Right lobe of liver (tissue), 4 donors: Measurements from ENCODE around the gene SMOC1.

Source experiments
- POLR2A ChIP-seq: fragments of 450-650 bp; IDR thresholded peaks from one replicate; pipeline ENCODE4 v1.6.1; 2017; ENCODE audit warnings: antibody characterized with exemption, mild to moderate bottlenecking
- TF ChIP-seq, protein P1 (sequence below), 4 donors: fragments of 200-600 bp in 3 of 4; fragments of 450-650 bp in 1 of 4; IDR thresholded peaks; one replicate each; pipeline versions ENCODE4 v1.5.1 to v1.8.0; 2016 to 2022; ENCODE audit warnings: antibody characterized with exemption in 4 of 4, mild to moderate bottlenecking in 2 of 4
- donor health status: DM: no; HTN: no; CAD: no.
- donor health status: DM: no; HTN: no; CAD: no.
- donor health status: DM: no; HTN: yes; CAD: no.

DNA sequence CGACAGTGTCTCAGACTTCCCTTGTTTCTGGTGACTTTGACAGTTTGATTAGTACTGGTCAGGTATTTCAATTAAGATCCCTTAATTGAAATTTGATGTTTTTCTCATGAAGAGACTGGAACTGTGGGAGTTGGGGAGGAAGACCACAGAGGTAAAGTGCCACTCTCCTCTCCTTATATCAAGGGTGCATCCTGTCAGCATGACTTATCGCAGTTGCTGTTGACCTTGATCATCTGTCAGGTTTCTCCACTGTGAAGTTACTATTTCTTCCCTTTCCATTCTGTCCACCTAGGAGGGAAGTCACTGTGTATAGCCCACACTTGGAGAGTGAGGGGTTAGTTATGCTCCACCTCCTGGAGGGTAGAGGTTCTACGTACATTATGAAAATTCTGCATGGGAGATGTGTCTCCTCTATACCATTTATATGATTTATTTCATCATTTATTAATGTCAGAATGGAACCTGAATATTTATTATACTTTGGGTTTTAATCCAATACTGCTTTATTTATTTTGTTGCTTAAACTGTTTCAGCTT lies 40.3 kb upstream of the SMOC1 start:
- TF ChIP-seq, protein P1, sequence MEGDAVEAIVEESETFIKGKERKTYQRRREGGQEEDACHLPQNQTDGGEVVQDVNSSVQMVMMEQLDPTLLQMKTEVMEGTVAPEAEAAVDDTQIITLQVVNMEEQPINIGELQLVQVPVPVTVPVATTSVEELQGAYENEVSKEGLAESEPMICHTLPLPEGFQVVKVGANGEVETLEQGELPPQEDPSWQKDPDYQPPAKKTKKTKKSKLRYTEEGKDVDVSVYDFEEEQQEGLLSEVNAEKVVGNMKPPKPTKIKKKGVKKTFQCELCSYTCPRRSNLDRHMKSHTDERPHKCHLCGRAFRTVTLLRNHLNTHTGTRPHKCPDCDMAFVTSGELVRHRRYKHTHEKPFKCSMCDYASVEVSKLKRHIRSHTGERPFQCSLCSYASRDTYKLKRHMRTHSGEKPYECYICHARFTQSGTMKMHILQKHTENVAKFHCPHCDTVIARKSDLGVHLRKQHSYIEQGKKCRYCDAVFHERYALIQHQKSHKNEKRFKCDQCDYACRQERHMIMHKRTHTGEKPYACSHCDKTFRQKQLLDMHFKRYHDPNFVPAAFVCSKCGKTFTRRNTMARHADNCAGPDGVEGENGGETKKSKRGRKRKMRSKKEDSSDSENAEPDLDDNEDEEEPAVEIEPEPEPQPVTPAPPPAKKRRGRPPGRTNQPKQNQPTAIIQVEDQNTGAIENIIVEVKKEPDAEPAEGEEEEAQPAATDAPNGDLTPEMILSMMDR (IDR thresholded peaks at IDR 0.05): no peak
- no peak for TF ChIP-seq POLR2A
